Inflammatory macrophage (primary cell): ENCODE measurements around the gene ASB6.
A peak's percentile ranks its signal among the peaks of the same experiment; 100 is the strongest.
"Not testable (repeated sequence)": the region's sequence is repeated elsewhere in the genome, so short reads cannot be mapped to it uniquely, and the experiment has no call there.

Source experiments
- DNase-seq, 2 donors: peaks; one replicate each; pipeline ENCODE4 v3.0.0-alpha.2; 2020 to 2022

ASB6 gene

DNA sequence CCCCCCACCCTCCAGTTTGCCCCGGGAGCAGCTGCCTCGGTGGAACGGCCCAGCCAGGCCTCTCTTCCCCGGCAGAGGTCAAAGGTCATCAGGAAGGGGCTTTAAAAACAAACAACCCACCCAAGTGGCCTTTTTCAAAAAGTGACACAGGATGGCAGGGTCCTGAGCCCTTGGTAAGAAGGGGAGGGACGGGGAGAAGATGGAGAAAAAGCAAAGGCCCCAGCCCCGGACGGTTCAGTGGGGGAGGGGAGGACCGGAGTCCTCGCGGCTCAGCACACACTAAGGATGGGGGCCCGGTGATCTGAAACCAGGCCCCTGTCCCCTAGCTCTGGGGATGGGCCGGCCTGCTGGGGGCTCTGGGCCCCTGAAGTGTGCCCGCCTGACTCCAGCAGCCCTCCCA, 24.6 kb upstream of the ASB6 start:
- DNase-seq, result no peak

- DNase-seq, result no peak
These were observed 24.0 kb upstream of the ASB6 start for GRCh38 chr9:129665814-129666520.

- peak in 1 of 2 donors; percentile 2 for DNase-seq
These were observed 23.4 kb upstream of the ASB6 start, which contains the start of gene PRRX2 for GRCh38 chr9:129665389-129665775. PRRX2 (plus strand) TSS chr9:129665647; CDS start chr9:129665868, 221 bp downstream.

GRCh38 chr9:129664746-129665388, 22.9 kb upstream of the ASB6 start:
- no peak for DNase-seq

- not testable (repeated sequence) for DNase-seq
These were observed 20.3 kb upstream of the ASB6 start for GRCh38 chr9:129662239-129662638.

- DNase-seq, result no peak
These were observed 19.1 kb upstream of the ASB6 start for GRCh38 chr9:129661029-129661428.

DNA sequence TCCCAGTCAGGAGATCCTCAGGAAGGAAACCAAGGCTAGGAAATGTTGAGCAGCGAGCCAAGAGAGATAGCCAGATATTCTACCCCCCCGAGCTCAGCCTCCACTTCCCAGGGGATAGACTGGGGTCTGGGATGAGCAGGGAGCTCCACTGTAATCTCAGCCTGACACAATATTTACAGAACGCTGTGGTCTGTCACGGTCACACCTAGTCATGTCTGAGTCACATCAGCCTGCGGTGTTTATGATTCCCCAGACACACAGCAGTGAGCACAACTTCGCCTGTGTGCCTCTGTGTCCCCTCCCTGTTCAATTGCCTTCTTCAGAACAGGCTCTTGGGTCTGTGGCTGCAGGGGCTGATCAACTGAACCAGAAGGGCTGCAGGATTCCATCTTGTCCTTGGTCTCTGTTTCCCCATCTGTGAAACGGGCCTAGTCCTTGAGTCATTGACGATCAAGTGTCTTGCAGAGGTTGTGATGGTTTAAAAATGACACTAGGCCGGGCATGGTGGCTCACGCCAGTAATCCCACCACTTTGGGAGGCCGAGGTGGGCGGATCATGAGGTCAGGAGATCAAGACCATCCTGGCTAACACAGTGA, 14.9 kb upstream of the ASB6 start:
- DNase-seq, result no peak

- peak; percentile 46 to 73 for DNase-seq
These were observed 13.7 kb upstream of the ASB6 start for GRCh38 chr9:129655696-129656095.

DNA sequence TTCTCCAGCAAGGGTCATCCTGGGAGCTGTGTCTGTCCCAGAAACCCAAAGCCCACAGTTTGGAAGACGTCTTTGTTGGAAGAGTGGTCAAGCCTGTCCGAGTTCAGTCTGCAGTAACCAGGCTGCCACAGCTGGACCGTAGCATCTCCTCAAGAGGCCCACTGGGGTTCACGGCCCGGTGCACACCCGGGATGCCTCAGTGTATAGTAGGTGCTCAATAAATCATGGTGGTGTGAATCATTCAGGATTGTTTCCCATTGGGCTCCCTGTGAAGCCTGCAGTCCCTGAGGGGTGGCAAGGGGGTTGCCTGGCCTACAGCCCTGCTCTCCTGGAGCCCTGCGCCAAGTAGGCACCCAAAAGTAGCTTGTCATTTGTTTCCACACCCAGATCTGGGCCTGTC, 13.2 kb upstream of the ASB6 start:
- DNase-seq, result no peak

- no peak for DNase-seq
These were observed 12.6 kb upstream of the ASB6 start for GRCh38 chr9:129654554-129655040.

GRCh38 chr9:129653823-129654553, 12.0 kb upstream of the ASB6 start:
- no peak for DNase-seq

DNA sequence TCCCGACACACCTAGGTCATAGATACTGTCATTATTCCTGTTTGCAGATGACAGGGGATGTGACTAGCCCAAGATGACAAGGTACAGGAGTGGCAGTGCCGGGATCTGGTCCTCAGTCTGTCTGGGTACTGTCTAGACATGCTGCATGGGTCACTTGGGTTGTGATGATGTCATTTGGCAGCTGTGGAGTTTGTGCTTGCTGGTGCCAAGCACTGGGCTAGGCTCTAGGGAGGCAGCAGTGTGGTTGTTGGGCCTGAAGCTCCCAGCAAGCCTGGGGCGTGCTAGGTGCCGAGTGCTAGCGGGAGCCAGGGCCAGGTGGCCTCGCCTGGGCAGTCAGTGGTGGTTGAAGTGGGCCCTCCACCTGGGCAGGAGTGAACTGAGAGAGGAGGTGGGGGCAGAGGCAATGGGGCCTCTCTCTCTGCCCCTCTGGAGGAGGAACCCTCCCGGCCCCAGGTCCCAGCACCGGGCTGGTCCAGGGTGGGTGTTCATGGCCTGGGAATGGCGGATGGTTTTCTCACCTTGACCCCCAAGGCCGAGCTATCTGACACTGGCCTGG, 8.8 kb upstream of the ASB6 start:
- DNase-seq, result no peak

GRCh38 chr9:129649726-129650679, 8.1 kb upstream of the ASB6 start:
- no peak for DNase-seq

DNA sequence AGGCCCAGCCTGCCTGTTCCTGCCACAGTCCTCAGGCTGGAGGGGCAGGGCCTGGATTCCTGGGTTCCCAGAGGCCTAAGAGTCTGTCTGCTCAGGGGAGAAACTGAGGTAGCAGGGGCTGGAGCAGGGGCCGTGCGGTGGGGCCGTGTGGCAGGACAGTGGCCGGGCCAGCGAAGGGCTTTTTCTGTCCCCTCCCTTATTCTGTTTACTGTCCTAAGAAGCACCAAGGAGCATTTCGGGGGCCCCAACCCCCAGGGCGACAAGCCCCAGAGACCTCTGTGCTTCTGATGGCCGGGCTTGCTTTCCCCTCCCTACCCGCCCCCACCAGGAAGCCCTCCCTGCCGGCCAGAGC, 6.8 kb upstream of the ASB6 start:
- no peak for DNase-seq

GRCh38 chr9:129648092-129648763, 6.3 kb upstream of the ASB6 start:
- DNase-seq, result no peak

DNA sequence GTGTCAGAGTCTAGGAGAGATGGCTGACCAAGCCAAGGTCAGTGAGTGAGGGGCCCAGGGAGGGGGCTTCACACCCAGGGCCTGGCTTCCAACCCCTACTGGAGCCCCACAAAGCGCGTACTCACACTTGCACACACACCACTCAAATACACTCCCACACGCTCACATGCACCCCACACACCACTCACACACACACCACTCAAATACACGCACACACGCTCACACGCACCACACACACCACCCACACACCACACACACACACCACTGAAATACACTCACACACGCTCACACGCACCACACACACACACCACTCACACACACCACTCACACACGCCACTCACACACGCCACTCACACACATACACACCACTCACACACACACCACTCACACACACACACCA, 5.7 kb upstream of the ASB6 start:
- DNase-seq, result no peak

DNA sequence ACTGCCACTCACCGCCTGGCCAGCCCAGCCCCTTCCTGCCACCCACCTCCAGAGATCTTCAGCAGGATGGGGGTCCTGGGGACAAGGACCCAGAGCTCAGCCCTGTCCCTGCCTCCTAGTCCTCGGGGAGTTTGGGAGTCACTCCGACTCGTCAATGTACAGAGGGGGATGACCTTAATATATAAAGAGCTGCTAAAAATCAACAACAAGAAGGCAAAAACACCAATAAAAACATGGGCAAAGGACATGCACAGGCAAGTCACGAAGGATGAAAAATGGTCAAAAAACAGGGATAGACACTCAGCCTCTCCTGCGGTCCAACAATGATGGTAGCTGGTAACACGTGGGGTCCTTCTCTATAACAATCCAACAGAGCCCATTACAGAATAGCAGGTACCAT, 4.7 kb upstream of the ASB6 start:
- DNase-seq, result no peak

- DNase-seq, result no peak
These were observed 4.3 kb upstream of the ASB6 start for GRCh38 chr9:129646252-129646651.

DNA sequence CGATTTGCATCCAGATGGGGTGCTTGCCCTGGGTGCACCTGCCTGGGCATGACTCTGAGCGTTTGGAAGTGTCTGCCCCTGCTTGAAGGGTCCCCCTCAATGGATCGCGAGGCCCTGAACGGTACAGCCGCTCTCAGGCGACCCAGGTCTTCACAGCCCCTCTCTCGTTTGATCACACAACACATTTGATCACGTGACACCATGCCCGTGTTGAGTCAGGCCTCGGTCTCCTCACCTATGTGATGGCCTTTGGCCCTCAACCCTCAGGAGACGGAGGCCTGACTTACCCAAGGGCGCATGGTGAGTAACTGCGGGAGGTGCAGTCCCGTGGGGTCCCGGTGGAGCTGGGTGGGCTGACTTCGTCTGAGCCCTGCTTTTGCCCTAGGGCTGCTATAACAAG, 3.0 kb upstream of the ASB6 start:
- no peak for DNase-seq

GRCh38 chr9:129644365-129644764, 2.4 kb upstream of the ASB6 start:
- DNase-seq, result no peak

DNA sequence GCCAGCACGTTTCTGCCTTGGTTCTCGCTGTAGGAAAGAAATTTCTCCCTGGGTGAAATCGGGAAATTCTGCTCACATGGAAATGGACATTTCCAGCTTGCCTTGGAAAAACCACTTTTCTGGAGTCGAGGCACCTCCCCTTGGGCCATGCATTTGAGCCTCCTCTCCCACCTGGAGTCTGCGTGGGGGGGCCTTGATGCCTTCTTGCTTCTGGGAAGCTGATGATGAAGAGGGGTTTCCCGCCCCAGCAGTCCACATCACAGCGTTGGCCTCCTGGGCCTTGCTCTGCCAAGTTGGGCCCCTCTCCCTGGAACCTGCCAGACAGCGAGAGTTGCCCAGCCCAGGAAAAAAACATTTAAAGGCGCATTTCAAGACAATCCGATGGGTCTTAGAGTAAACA, 1.8 kb upstream of the ASB6 start:
- no peak for DNase-seq
